Measurements from ENCODE around the gene MRPS26. TPM values are rescaled to one million over a fixed set of nuclear protein-coding genes. Genes with fewer than 3 reads are reported as not detected.

The MRPS26 gene
- total RNA-seq, 1 donor from 2014 or later: 30.0 TPM

DNA sequence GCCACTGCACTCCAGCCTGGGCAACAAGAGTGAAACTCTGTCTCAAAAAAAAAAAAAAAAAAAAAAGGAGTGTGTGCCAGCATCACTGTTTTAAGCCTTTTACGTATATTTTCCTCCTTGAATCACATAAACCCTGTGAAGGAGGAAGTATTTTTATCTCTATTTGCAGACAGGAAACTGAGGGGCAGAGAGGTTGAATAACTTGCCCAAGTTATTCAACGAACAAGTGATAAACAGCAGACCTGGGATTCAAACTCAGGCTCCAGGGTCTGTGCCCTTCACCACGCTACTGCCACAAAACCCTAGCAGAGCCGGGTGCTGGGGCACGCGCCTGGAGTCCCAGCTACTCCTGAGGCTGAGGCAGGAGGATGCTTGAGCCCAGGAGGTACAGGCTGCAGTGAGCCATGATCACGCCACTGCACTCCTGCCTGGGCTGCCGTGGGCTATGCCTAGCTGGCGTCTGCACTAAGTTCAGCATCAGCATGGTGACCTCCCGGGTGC, 48.1 kb downstream of the MRPS26 start:
- peaks cover 5% of the 10 kb centered on the region for H3K4me1 Mint-ChIP-seq (ENCODE audit: low read depth, unreplicated experiment)
- no peaks in the 10 kb centered on the region for H3K36me3 Mint-ChIP-seq (ENCODE audit: unreplicated experiment)

DNA sequence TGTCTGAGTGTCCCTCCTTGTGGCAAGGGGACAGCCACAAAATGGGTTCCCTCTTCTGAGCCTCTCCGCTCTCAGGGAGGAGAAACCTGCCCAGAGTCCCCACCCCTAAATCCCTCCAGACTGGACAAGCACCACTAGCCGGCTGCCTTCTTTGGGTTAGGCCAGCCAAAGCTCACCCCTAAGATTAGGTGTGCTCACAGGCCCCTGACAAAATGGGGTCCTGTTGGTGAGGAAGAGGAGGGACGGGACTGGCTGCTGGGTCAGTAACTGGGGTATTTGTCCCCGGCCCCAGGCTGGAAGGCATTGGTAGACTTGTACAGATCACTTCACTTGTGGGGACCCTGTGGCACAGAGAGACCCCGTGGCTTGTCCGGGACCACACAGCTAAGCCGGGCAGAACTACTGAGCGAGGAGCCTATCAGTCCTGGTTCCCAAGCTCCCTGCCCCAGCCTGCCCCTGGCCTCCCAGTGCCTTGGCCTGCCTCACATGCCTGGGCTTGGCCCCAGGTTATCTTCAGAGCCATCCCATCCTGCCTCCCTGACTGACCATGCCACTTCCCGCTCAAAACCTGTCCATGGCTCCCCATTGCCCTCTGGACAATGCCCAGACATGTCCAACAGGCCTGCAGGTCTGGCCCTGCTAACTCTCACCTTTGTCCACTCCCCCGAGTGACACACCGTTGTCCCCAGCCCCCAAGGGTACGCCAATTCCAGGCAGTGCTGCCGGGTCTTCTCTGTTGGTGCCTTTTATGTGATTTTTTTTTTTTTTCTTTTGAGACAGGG, 49.2 kb downstream of the MRPS26 start:
- no peak overlapping the region for H3K4me3 Mint-ChIP-seq (ENCODE audit: unreplicated experiment)
- H3K36me3 Mint-ChIP-seq (ENCODE audit: unreplicated experiment): no peaks in the 10 kb centered on the region
- peaks cover 4% of the 10 kb centered on the region for H3K27me3 Mint-ChIP-seq (ENCODE audit: unreplicated experiment)
- peaks cover 5% of the 10 kb centered on the region for H3K4me1 Mint-ChIP-seq (ENCODE audit: low read depth, unreplicated experiment)
- TF ChIP-seq, protein P1, sequence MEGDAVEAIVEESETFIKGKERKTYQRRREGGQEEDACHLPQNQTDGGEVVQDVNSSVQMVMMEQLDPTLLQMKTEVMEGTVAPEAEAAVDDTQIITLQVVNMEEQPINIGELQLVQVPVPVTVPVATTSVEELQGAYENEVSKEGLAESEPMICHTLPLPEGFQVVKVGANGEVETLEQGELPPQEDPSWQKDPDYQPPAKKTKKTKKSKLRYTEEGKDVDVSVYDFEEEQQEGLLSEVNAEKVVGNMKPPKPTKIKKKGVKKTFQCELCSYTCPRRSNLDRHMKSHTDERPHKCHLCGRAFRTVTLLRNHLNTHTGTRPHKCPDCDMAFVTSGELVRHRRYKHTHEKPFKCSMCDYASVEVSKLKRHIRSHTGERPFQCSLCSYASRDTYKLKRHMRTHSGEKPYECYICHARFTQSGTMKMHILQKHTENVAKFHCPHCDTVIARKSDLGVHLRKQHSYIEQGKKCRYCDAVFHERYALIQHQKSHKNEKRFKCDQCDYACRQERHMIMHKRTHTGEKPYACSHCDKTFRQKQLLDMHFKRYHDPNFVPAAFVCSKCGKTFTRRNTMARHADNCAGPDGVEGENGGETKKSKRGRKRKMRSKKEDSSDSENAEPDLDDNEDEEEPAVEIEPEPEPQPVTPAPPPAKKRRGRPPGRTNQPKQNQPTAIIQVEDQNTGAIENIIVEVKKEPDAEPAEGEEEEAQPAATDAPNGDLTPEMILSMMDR (IDR thresholded peaks at IDR 0.05; ENCODE audit: partially characterized antibody, unreplicated experiment): no peak
- DNase-seq: no peak
- peaks cover 6% of the 10 kb centered on the region for H3K9me3 Mint-ChIP-seq (ENCODE audit: unreplicated experiment)
- no peak overlapping the region for H3K27ac Mint-ChIP-seq (ENCODE audit: unreplicated experiment)

More for the DNA sequence above, 48.1 kb downstream of the MRPS26 start:
- DNase-seq: no peak
- H3K4me3 Mint-ChIP-seq (ENCODE audit: unreplicated experiment): no peak overlapping the region
- peaks cover 7% of the 10 kb centered on the region for H3K9me3 Mint-ChIP-seq (ENCODE audit: unreplicated experiment)
- TF ChIP-seq, protein P1 (IDR thresholded peaks at IDR 0.05; ENCODE audit: partially characterized antibody, unreplicated experiment): no peak
- no peak overlapping the region for H3K27ac Mint-ChIP-seq (ENCODE audit: unreplicated experiment)
- H3K27me3 Mint-ChIP-seq (ENCODE audit: unreplicated experiment): peaks cover 7% of the 10 kb centered on the region

Other genes starting within 250 kb of the MRPS26 start
- gene CPXM1, start 245.4 kb upstream of the MRPS26 start, total RNA-seq (ENCODE audit: unreplicated experiment): 28.1 TPM
- gene C20orf141, start 231.1 kb upstream of the MRPS26 start, total RNA-seq (ENCODE audit: unreplicated experiment): not detected
- not detected for gene TMEM239, start 229.7 kb upstream of the MRPS26 start, total RNA-seq (ENCODE audit: unreplicated experiment)
- gene PCED1A, start 205.4 kb upstream of the MRPS26 start, total RNA-seq (ENCODE audit: unreplicated experiment): 41.6 TPM
- 46.3 TPM for gene VPS16, start 205.3 kb upstream of the MRPS26 start, total RNA-seq (ENCODE audit: unreplicated experiment)
- gene PTPRA, start 172.6 kb upstream of the MRPS26 start, total RNA-seq (ENCODE audit: unreplicated experiment): 59.5 TPM
- 1.2 TPM for gene GNRH2, start 2.4 kb upstream of the MRPS26 start, total RNA-seq (ENCODE audit: unreplicated experiment)
- not detected for gene OXT, start 25.6 kb downstream of the MRPS26 start, total RNA-seq (ENCODE audit: unreplicated experiment)
- not detected for gene AVP, start 38.7 kb downstream of the MRPS26 start, total RNA-seq (ENCODE audit: unreplicated experiment)
- gene FASTKD5, start 113.8 kb downstream of the MRPS26 start, total RNA-seq (ENCODE audit: unreplicated experiment): 19.5 TPM
- gene UBOX5, start 113.8 kb downstream of the MRPS26 start, total RNA-seq (ENCODE audit: unreplicated experiment): 8.6 TPM
- gene LZTS3, start 127.5 kb downstream of the MRPS26 start, total RNA-seq (ENCODE audit: unreplicated experiment): 56.8 TPM
- 59.3 TPM for gene DDRGK1, start 158.6 kb downstream of the MRPS26 start, total RNA-seq (ENCODE audit: unreplicated experiment)
- gene ITPA, start 163.4 kb downstream of the MRPS26 start, total RNA-seq (ENCODE audit: unreplicated experiment): 72.1 TPM
- gene SLC4A11, start 193.1 kb downstream of the MRPS26 start, total RNA-seq (ENCODE audit: unreplicated experiment): 27.2 TPM

Data from glutamatergic neuron (in vitro differentiated cells).